Measurements from ENCODE around the gene UGT1A8. TPM values are rescaled to one million over a fixed set of nuclear protein-coding genes. Genes with fewer than 3 reads are reported as not detected.

The UGT1A8 gene
- total RNA-seq, 1 donor from 2014 or later: not detected

- Histone ChIP-seq H3K4me3 (no peak overlapping the region), H3K27me3 (no peaks in the 10 kb centered on the region), H3K36me3 (no peaks in the 10 kb centered on the region), H3K4me1 (no peaks in the 10 kb centered on the region), H3K27ac (no peak overlapping the region), H3K9me3 (no peaks in the 10 kb centered on the region)
- TF ChIP-seq, protein P1, sequence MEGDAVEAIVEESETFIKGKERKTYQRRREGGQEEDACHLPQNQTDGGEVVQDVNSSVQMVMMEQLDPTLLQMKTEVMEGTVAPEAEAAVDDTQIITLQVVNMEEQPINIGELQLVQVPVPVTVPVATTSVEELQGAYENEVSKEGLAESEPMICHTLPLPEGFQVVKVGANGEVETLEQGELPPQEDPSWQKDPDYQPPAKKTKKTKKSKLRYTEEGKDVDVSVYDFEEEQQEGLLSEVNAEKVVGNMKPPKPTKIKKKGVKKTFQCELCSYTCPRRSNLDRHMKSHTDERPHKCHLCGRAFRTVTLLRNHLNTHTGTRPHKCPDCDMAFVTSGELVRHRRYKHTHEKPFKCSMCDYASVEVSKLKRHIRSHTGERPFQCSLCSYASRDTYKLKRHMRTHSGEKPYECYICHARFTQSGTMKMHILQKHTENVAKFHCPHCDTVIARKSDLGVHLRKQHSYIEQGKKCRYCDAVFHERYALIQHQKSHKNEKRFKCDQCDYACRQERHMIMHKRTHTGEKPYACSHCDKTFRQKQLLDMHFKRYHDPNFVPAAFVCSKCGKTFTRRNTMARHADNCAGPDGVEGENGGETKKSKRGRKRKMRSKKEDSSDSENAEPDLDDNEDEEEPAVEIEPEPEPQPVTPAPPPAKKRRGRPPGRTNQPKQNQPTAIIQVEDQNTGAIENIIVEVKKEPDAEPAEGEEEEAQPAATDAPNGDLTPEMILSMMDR (IDR thresholded peaks at IDR 0.05): no peak
- no peak for DNase-seq (ENCODE audit: low spot score in 2 of 2)
- intact Hi-C loops (cut with DNase I): no loop called here
Observed at GRCh38 chr2:233772153-233772552, 154.7 kb downstream of the UGT1A8 start.

- H3K9me3 ChIP-seq: no peaks in the 10 kb centered on the region
- TF ChIP-seq, protein P1 (IDR thresholded peaks at IDR 0.05): no peak
- DNase-seq (ENCODE audit: low spot score in 2 of 2): no peak
- H3K27me3 ChIP-seq: no peaks in the 10 kb centered on the region
- no peaks in the 10 kb centered on the region for H3K36me3 ChIP-seq
- no peak overlapping the region for H3K27ac ChIP-seq
- intact Hi-C loops (cut with DNase I): no loop called here
- H3K4me1 ChIP-seq: no peaks in the 10 kb centered on the region
- no peak overlapping the region for H3K4me3 ChIP-seq
Observed at GRCh38 chr2:233772583-233772982, 155.2 kb downstream of the UGT1A8 start.

DNA sequence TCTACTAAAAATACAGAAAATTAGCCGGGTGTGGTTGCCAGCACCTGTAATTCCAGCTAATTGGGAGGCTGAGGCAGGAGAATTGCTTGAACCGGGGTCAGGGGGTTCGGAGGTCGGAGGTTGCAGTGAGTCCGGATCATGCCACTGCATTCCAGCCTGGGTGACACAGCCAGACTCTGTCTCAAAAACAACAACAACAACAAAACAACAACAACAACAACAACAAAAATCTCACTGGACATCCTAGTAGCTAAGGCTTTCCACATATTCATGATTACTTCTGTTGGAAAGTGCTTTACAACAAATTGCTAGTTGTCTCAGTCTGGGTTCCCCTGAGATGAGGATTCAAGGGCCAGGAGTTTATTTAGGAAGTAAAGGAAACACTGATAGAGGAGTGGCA lies 156.4 kb downstream of the UGT1A8 start:
- H3K4me3 ChIP-seq: no peak overlapping the region
- H3K27ac ChIP-seq: no peak overlapping the region
- H3K4me1 ChIP-seq: no peaks in the 10 kb centered on the region
- TF ChIP-seq, protein P1 (IDR thresholded peaks at IDR 0.05): no peak
- H3K27me3 ChIP-seq: no peaks in the 10 kb centered on the region
- no peak for DNase-seq (ENCODE audit: low spot score in 2 of 2)
- no peaks in the 10 kb centered on the region for H3K9me3 ChIP-seq
- no peaks in the 10 kb centered on the region for H3K36me3 ChIP-seq
- intact Hi-C loops (cut with DNase I): no loop called here

- Histone ChIP-seq H3K27ac (no peak overlapping the region), H3K9me3 (no peaks in the 10 kb centered on the region), H3K27me3 (no peaks in the 10 kb centered on the region), H3K4me3 (no peak overlapping the region), H3K36me3 (no peaks in the 10 kb centered on the region), H3K4me1 (no peaks in the 10 kb centered on the region)
- TF ChIP-seq, protein P1 (IDR thresholded peaks at IDR 0.05): no peak
- intact Hi-C loops (cut with DNase I): no loop called here
- no peak for DNase-seq (ENCODE audit: low spot score in 2 of 2)
Observed at GRCh38 chr2:233775414-233775813, 158.0 kb downstream of the UGT1A8 start.

GRCh38 chr2:233778030-233778429 lies 160.6 kb downstream of the UGT1A8 start, which contains the start of gene MROH2A:
MROH2A (plus strand) TSS chr2:233778330; CDS start chr2:233779359, 1,029 bp downstream.
- Histone ChIP-seq H3K4me3 (no peak within 1 kb of the TSS), H3K9me3 (no peaks in the 10 kb centered on the region), H3K27me3 (no peaks in the 10 kb centered on the region), H3K4me1 (no peaks in the 10 kb centered on the region), H3K27ac (no peak within 1 kb of the TSS), H3K36me3 (no peaks in the 10 kb centered on the region)
- no peak for DNase-seq (ENCODE audit: low spot score in 2 of 2)
- intact Hi-C loops (cut with DNase I): no loop called here
- TF ChIP-seq, protein P1 (IDR thresholded peaks at IDR 0.05): no peak

DNA sequence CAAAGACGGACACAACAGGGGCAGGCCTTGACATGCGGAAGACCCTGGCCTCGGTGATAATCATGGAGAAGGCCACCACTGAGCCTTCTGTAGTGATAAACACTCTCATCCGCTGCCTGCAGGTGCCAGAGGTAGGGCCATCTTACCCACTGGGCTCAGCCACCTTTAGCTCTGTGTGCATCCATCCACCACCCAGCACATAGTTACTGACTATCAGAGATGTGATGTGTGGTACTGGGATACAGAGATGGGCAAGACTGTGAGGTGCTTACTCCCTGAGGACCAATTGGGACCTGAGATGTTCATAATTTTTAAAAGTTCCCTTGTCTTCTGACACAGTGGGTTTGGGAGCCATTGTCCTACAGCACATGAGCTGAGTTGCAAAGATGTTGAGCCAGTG lies 162.3 kb downstream of the UGT1A8 start:
- Histone ChIP-seq H3K36me3 (no peaks in the 10 kb centered on the region), H3K27me3 (no peaks in the 10 kb centered on the region), H3K27ac (no peak overlapping the region), H3K9me3 (no peaks in the 10 kb centered on the region), H3K4me3 (no peak overlapping the region), H3K4me1 (no peaks in the 10 kb centered on the region)
- TF ChIP-seq, protein P1 (IDR thresholded peaks at IDR 0.05): no peak
- no peak for DNase-seq (ENCODE audit: low spot score in 2 of 2)
- intact Hi-C loops (cut with DNase I): no loop called here
